Choroid plexus epithelial cell (primary cell): ENCODE measurements around the gene SERPINA12.

ENCODE experiments used
- DNase-seq: peaks from one replicate; pipeline ENCODE4 v3.0.0-alpha.2; 2010; ENCODE audit warnings: low read depth
- H3K4me3 ChIP-seq: 2 replicates; pipeline ENCODE4 v1.5.1; 2011; ENCODE audit warnings: low read depth, mild to moderate bottlenecking, control low read depth, low read length, moderate library complexity
- CTCF ChIP-seq: conservative IDR thresholded peaks from 2 replicates; pipeline ENCODE4 v1.5.1; 2011; ENCODE audit warnings: low read depth, mild to moderate bottlenecking, control low read depth, inconsistent platforms, low read length, moderate library complexity

The SERPINA12 gene

GRCh38 chr14:94460631-94461416 is 48.4 kb downstream of the SERPINA12 start:
- no peak for DNase-seq
- TF ChIP-seq CTCF: no peak
- no peak overlapping the region for H3K4me3 ChIP-seq

GRCh38 chr14:94458558-94459205 is 50.6 kb downstream of the SERPINA12 start:
- no peak for TF ChIP-seq CTCF
- no peak for DNase-seq
- H3K4me3 ChIP-seq: no peak overlapping the region

- H3K4me3 ChIP-seq: no peak overlapping the region
- TF ChIP-seq CTCF: no peak
These were observed 51.2 kb downstream of the SERPINA12 start for GRCh38 chr14:94458096-94458495.

GRCh38 chr14:94455928-94456327 is 53.3 kb downstream of the SERPINA12 start:
- no peak for DNase-seq
- H3K4me3 ChIP-seq: no peak overlapping the region
- no peak for TF ChIP-seq CTCF

More at GRCh38 chr14:94458096-94458495, 51.2 kb downstream of the SERPINA12 start:
- DNase-seq: no peak

- no peak for TF ChIP-seq CTCF
- no peak for DNase-seq
- no peak overlapping the region for H3K4me3 ChIP-seq
These were observed 57.4 kb downstream of the SERPINA12 start for GRCh38 chr14:94451826-94452225.

GRCh38 chr14:94451091-94451771 is 58.0 kb downstream of the SERPINA12 start:
- no peak for TF ChIP-seq CTCF
- no peak for DNase-seq
- H3K4me3 ChIP-seq: no peak overlapping the region
